ENCODE data around the gene RAD51D.
"Not testable (repeated sequence)": the region's sequence is repeated elsewhere in the genome, so short reads cannot be mapped to it uniquely, and the experiment has no call there.

Gene RAD51D

GRCh38 chr17:35155246-35155645, 35.6 kb upstream of the RAD51D start:
- TF ChIP-seq CTCF (IDR thresholded peaks at IDR 0.05) = no peak
- H3K4me3 ChIP-seq (ENCODE audit: low read depth in 1 of 2, low read length in 1 of 2) = no peak overlapping the region
- no peaks in the 10 kb centered on the region for H3K9me3 ChIP-seq
- H3K27ac ChIP-seq = no peak overlapping the region
- no peaks in the 10 kb centered on the region for H3K4me1 ChIP-seq (ENCODE audit: control insufficient read depth in 1 of 2, insufficient read depth in 1 of 2, low read depth in 1 of 2, low read length in 1 of 2)
- H3K27me3 ChIP-seq = peaks cover 6% of the 10 kb centered on the region
- H3K36me3 ChIP-seq = no peaks in the 10 kb centered on the region

GRCh38 chr17:35154196-35155165, 34.8 kb upstream of the RAD51D start:
- Histone ChIP-seq H3K27ac (no peak overlapping the region), H3K4me3 (ENCODE audit: low read depth in 1 of 2, low read length in 1 of 2) (no peak overlapping the region), H3K9me3 (no peaks in the 10 kb centered on the region), H3K27me3 (peaks cover 6% of the 10 kb centered on the region), H3K36me3 (no peaks in the 10 kb centered on the region), H3K4me1 (ENCODE audit: control insufficient read depth in 1 of 2, insufficient read depth in 1 of 2, low read depth in 1 of 2, low read length in 1 of 2) (no peaks in the 10 kb centered on the region)
- TF ChIP-seq CTCF (IDR thresholded peaks at IDR 0.05) = no peak

GRCh38 chr17:35152421-35153140, 32.9 kb upstream of the RAD51D start:
- Histone ChIP-seq H3K4me3 (ENCODE audit: low read depth in 1 of 2, low read length in 1 of 2) (no peak overlapping the region), H3K9me3 (no peaks in the 10 kb centered on the region), H3K27ac (no peak overlapping the region), H3K27me3 (peaks cover 6% of the 10 kb centered on the region), H3K4me1 (ENCODE audit: control insufficient read depth in 1 of 2, insufficient read depth in 1 of 2, low read depth in 1 of 2, low read length in 1 of 2) (no peaks in the 10 kb centered on the region), H3K36me3 (no peaks in the 10 kb centered on the region)
- no peak for TF ChIP-seq CTCF (IDR thresholded peaks at IDR 0.05)

- not testable (repeated sequence) for H3K36me3 ChIP-seq; H3K4me1 ChIP-seq (ENCODE audit: control insufficient read depth in 1 of 2, insufficient read depth in 1 of 2, low read depth in 1 of 2, low read length in 1 of 2); H3K4me3 ChIP-seq (ENCODE audit: low read depth in 1 of 2, low read length in 1 of 2); H3K27me3 ChIP-seq; H3K9me3 ChIP-seq; H3K27ac ChIP-seq
Observed at GRCh38 chr17:35151080-35151479, 31.4 kb upstream of the RAD51D start.

- Histone ChIP-seq H3K4me1 (ENCODE audit: control insufficient read depth in 1 of 2, insufficient read depth in 1 of 2, low read depth in 1 of 2, low read length in 1 of 2) (no peaks in the 10 kb centered on the region), H3K4me3 (ENCODE audit: low read depth in 1 of 2, low read length in 1 of 2) (no peak overlapping the region), H3K27me3 (peaks cover 6% of the 10 kb centered on the region), H3K36me3 (no peaks in the 10 kb centered on the region), H3K9me3 (no peaks in the 10 kb centered on the region), H3K27ac (no peak overlapping the region)
- TF ChIP-seq CTCF (IDR thresholded peaks at IDR 0.05) = no peak
Observed at GRCh38 chr17:35149941-35150340, 30.3 kb upstream of the RAD51D start.

GRCh38 chr17:35148144-35148543, 28.5 kb upstream of the RAD51D start:
- Histone ChIP-seq H3K4me1 (ENCODE audit: control insufficient read depth in 1 of 2, insufficient read depth in 1 of 2, low read depth in 1 of 2, low read length in 1 of 2) (no peaks in the 10 kb centered on the region), H3K9me3 (no peaks in the 10 kb centered on the region), H3K36me3 (no peaks in the 10 kb centered on the region), H3K27me3 (peaks cover 6% of the 10 kb centered on the region), H3K27ac (no peak overlapping the region), H3K4me3 (ENCODE audit: low read depth in 1 of 2, low read length in 1 of 2) (no peak overlapping the region)
- TF ChIP-seq CTCF (IDR thresholded peaks at IDR 0.05) = no peak

All from neutrophil (primary cell).